HG02623 (cell line): ENCODE data around the gene CCDC47.
"Not testable (repeated sequence)": the region's sequence is repeated elsewhere in the genome, so short reads cannot be mapped to it uniquely, and the experiment has no call there.

Experiments
- ATAC-seq: cut with Tn5 transposase; IDR thresholded peaks from one replicate; pipeline ENCODE4 v1.9.1; 2021; ENCODE audit warnings: moderate library complexity; ENCODE audit not compliant: unreplicated experiment

CCDC47 gene, protein sequence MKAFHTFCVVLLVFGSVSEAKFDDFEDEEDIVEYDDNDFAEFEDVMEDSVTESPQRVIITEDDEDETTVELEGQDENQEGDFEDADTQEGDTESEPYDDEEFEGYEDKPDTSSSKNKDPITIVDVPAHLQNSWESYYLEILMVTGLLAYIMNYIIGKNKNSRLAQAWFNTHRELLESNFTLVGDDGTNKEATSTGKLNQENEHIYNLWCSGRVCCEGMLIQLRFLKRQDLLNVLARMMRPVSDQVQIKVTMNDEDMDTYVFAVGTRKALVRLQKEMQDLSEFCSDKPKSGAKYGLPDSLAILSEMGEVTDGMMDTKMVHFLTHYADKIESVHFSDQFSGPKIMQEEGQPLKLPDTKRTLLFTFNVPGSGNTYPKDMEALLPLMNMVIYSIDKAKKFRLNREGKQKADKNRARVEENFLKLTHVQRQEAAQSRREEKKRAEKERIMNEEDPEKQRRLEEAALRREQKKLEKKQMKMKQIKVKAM

DNA sequence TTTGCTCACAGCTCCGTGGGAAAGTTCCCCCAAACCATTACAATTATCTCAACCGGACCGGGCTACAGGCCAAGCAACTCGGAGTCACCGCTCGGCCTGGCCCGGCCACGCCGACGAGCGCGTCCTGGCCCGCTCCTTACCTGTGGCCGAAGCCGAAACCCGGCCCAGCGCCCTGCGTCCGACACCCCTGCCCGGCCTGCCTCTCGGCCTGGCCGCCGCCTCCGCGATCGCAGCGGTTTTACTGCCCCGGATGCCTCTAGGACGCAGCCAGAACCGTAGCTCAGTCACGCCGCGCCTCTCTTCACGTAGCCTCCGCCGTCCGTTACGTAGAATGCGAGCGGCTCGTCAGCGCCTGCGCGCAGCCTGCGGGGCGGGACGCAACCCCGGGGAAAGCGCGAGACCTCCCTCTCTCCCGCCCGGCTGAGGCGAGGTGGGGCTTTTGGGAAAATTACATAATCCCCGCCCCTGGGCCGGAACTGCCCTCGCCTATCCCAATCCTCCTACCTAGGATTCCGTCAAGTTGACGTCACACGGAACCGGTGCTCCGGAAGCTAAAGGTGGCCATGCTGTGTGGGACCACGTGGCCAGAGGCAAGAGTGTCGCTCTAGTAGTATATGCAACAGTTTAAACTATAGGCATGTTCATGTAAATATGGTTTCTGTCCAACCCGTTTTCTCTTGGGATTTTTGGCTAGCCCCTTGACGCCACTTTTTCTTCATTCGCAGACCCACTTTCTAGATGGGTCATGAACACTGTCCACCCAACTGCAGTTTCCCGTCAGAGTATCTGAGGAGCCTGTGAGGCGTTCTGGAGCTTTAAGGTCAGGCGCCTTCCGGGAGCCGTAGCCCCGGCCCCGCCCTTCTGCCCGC lies at the start of gene CCDC47:
TSS of gene CCDC47 (minus strand) at position 326 of the 869 bp plus-strand sequence. CDS start 7,422 bp downstream, outside the sequence.
- peak; percentile 76 for ATAC-seq

DNA sequence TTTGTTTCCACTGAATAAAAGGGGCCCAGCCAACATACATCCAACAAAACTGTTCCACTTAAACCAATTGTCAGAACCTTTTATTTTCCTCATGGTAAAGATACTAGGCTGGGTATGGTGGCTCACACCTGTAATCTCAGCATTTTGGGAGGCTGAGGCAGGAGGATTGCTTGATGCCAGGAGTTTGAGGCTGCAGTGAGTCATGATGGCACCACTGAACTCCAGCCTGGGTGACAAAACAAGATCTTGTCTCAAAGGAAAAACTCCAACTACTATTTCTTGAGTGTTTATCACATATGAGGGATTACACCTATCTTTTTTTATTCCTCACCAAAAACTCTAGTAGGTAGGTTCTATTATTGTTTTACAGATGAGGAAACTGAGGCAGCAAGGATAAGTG lies 49.1 kb upstream of the CCDC47 start:
- no peak for ATAC-seq

DNA sequence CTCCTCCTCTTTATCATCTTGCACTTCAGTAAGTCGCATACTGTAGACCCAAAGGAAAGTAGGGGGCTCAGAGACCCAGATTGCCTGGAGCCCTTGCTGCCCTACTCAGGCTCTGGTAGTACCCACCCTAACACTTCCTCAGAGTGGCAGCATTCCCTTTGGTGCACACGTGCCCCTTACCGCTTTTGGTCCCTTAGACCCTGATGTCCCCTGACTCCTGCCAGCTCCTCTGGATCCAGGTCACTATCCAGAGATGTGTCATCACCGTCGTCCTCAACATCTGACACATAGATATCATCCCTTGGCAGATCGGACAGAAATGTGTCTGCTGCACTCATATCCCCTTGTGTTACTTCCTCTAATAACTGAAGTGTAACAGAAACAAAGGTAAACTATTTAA lies 48.4 kb upstream of the CCDC47 start:
- ATAC-seq = no peak

DNA sequence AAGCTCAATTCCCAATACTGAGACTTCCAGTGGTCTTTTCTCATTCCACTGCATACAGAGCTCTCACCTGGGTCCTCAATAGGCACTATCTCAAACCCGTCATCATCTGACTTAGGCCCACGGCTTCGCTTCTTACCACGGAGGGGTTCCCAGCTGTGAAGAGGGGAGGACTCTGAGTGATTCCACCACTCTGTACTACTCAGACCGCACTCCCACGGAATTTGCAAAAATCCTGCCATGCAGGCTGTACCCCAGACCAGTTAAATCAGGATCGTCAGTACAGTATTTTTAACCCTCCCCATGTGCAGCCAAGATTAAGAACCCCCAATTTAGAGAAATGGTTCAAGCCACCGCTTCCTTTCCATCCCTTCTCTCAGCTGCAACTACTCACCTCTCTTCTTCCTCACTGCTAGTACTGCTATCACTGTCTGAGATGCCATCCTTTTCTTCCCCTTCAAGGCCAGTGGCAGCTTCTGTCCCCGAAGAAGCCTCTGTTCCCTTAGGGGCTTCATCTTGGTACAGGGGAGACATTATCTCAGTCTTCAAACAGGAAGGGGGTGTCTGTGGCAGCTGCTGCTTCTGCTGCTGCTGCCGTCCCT lies 47.7 kb upstream of the CCDC47 start:
- no peak for ATAC-seq

DNA sequence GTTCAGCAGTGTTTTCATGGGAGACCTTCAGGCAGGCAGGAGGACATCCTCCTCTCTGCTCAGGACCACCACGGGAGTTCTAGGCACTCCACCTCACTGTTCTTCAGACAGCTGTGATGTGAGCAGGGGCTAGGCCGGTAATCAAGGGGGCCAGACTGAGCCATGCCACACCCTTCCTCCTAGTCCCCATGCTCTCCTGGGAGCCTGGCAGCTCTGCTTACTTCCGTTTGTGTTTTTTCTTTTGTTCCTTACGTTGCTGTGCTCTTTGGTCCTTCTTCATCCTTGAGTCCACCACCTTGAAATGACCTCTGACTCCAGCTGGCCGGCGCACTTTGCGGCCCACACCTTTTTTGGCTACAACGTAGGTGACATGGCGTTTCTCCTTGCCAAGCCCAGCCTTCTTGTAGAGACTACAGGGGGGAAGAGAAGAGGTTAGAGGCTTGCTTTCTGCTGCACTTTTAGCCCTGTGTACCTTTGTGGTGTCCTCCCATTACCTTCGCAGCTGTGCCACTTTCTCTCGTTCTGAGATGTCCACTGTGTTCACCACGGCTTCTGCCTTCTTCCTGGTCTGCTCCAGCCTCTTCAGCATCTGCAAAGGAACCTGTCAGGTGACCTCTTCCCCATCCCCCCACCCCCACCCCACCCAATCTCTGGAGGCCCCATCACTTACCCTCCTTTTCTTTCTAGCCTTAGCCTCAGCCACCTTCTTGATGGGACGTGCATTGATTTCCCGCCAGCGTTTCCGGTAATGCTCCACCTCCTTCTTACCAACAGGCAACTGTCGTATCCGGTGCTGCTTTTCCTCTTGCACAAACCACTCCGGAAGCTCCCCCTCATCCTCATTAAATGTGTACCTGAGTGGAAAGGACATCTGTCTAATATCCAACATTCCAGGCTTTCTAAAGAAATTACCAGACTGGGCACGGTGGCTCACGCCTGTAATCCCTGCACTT lies 46.5 kb upstream of the CCDC47 start:
- no peak for ATAC-seq

DNA sequence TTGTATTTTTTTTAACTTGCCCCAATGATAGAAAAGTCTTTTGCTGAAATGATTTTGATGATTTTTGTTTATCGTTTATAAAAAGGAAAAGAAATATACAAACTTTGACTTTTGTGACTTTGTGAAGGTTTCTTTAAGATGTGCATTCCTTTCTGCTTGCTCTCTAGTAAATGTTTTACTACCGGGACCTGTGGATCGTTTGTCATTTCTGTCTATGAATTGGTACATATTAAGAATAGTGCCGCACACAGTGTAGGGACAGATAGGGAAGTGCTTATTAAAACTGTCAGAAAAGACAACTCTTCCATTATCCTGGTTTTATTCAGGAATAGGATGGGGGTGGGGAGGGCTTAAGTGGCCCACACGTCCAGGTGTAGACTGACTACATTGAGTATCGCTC lies 45.7 kb upstream of the CCDC47 start:
- ATAC-seq = no peak

DNA sequence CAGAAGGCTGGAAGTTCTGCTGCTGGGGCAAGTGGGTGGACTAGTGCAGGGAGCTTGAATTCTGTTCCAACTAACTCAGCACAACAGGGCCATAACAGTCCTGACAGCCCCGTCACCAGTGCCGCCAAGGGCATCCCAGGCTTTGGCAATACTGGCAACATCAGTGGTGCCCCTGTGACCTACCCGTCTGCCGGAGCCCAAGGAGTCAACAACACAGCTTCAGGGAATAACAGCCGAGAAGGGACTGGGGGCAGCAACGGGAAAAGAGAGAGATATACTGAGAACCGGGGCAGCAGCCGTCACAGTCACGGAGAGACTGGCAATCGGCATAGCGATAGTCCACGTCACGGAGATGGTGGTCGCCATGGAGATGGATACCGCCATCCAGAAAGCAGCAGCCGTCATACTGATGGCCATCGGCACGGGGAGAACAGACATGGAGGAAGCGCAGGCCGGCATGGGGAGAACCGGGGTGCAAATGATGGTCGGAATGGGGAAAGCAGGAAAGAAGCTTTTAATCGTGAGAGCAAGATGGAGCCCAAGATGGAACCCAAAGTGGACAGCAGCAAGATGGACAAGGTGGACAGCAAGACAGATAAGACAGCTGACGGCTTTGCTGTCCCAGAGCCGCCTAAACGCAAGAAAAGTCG lies 44.5 kb upstream of the CCDC47 start:
- ATAC-seq = no peak

DNA sequence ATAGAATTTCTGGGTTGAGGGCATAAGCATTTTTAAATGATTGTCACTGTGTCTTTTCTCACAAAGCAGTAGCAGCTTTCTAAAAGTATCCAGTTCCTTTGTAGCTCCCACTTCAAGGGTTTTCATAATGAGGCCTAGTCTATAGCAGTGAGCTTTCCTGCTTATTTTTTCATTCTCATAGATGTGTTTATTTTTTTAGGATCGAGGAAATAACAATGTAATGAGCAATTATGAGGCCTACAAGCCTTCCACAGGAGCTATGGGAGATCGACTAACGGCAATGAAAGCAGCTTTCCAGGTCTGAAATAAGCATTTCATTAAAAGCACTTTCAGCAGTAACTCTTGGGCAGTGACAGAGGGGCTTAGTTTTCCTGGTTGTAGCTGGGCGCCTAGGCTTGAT lies 43.3 kb upstream of the CCDC47 start:
- no peak for ATAC-seq

DNA sequence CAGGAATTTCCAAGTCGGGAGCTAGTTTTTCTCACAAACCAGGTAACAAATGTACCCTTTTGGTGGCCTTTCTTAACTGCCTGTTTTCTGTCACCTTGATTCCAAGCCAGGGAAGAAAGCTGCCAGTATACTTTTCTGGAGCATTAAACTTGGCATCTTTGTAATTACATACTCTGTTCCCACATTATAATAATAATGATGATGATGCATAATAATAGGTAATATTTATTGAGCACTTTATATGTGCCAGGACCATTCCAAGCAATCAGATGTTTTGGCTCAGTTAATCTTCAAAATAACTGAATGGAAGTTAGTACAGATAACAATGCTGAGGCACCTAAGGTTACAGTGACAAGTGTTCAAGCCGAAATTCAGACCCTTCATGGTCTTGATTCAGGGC lies 42.7 kb upstream of the CCDC47 start:
- ATAC-seq = no peak

DNA sequence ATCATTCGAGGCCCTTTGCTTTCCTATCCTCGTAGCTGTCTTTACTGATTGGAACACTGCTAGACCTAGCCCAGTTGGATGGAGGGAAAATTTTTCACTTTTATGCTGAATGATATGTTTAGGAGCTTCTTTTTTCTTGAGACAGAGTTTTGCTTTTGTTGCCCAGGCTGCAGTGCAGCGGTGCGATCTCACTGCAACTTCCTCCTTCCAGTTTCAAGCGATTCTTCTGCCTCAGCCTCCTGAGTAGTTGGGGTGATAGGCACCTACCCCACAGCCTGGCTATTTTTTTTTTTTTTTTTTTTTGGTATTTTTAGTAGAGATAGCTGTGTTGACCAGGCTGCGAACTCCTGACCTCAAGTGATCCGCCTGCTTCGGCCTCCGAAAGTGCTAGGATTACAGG lies 36.6 kb upstream of the CCDC47 start:
- ATAC-seq = no peak

DNA sequence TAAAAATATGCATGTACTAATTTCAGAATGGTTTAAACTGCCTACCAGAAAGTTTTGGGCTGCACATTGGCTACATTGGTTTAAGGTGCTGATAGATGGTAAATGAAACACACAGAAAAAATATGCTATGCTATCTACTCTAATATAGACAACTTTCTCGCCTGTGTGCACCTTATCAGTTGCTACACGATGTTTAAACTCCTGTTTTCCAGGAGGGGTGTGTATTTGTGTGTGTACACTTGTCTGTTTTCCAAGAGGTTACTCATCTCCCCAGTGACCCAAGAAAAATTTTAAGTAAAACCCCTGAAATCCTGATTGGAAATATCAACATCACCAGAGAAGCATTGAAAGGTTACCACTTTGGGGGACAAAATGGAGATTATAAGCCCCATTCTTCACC lies 32.2 kb upstream of the CCDC47 start:
- no peak for ATAC-seq

DNA sequence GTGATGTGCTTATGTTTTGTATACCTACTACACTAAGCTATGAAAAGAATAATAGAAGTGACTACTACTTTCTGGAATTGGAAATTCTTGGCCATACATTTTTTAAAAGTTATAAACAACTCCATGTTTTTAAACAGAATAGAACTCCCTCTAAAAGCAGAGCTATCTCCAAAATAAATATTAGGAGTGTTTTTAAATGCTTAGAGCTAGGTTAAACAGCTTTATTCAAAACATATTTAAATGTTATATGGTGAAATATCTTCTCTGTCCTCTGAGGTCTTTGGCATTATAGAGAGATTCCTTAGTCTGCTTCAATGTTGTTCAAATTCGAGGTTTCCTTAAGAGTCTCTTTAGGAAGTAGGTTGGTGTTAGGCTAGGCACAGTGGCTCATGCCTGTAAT lies 30.9 kb upstream of the CCDC47 start:
- no peak for ATAC-seq

DNA sequence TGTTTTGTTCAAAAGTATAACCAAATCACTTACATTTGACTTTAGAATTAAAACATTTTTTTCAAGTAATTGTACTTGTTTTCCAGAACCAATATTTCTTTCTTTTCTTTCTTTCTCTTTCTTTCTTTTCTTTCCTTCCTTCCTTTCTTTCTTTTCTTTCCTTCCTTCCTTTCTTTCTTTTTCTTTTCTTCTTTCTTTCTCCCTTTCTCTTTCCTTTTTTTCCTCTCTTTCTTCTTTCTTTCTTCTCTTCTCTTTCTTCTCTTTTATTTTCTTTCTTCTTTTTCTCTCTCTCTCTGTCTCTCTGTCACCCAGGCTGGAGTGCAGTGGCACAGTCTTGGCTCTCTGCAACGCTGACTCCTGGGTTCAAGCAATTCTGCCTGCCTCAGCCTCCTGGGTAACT lies 27.4 kb upstream of the CCDC47 start:
- ATAC-seq = no peak

DNA sequence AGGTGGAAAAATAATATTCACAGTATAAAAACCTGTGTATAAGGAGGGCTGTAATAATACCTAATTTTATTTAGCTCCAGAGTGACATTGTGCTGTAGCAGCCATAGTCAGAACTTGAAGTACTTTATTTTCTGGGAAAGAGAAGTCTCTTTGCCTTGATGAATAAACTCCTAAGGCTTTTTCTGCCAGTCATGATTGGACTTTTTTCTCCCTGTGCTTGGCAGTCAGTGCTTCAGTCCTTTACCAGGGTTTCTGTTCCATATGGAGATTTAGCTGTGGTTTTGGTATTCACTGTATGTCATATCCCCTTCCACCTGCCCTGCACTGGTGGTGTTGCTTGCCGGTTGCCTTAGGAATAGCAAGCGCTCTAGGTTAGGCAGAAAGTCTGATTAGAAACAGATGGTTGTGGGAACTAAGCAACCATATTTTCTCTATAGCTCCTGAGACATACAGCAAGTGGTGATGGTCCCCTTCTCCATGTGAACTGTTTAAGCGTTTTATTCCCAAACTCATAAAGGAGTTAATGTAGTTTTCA lies 25.2 kb upstream of the CCDC47 start:
- ATAC-seq = no peak

DNA sequence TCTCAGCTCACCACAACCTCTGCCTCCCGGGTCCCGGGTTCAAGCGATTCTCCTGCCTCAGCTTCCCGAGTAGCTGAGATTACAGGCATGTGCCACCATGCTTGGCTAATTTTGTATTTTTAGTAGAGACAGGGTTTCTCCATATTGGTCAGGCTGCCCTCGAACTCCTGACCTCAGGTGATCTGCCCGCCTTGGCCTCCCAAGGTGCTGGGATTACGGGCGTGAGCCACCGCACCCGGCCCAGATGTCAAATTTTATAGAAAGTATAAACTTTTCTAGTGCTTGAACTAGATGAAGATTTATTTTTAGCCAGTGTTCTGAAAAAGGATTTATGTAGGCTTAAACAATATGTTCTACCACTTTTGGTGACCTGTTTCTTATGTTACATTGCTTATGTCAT lies 23.0 kb upstream of the CCDC47 start:
- not testable (repeated sequence) for ATAC-seq

DNA sequence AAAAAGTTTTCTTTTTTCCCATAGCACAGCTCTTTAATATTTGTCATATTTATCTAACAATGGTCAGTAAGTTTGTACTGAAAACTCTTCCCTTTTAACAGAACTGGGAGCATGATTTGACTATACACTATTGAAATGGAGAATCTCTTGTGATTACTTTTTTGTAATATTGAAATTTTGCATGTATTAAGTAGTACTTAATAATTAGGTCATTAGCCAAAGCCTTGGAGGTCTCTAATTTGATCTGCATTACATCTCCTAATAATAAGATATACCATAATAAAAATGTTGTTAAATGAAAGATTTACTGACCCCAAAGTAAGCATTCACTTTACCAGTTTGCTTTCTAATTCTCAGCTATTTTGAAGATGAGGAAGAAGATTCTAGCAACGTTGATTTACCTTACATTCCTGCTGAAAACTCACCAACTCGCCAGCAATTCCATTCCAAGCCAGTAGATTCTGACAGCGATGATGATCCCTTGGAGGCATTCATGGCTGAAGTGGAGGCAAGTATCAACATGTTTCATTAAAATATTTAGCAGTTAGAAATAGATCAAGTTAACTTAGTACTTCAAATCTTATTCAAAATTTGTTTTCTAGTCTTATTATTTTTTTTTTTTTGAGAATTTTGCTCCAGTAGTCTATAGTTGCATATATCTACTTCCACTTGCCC lies 18.8 kb upstream of the CCDC47 start:
- ATAC-seq = no peak

DNA sequence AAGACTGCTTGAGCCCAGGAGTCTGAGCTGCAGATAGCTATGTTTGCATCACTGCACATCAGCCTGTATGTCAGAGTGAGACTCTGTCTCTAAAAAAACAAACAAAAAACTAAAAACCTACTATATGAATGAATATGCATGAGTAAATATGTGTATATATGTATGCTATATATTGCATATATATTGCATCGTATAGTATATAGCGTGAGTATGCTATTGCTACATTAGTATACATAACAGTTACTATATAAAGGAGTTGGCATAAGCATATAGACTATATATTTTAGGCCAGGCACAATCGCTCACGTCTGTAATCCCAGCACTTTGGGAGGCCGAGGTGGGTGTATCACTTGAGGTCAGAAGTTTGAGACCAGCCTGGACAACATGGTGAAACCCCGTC lies 16.7 kb upstream of the CCDC47 start:
- ATAC-seq = no peak

DNA sequence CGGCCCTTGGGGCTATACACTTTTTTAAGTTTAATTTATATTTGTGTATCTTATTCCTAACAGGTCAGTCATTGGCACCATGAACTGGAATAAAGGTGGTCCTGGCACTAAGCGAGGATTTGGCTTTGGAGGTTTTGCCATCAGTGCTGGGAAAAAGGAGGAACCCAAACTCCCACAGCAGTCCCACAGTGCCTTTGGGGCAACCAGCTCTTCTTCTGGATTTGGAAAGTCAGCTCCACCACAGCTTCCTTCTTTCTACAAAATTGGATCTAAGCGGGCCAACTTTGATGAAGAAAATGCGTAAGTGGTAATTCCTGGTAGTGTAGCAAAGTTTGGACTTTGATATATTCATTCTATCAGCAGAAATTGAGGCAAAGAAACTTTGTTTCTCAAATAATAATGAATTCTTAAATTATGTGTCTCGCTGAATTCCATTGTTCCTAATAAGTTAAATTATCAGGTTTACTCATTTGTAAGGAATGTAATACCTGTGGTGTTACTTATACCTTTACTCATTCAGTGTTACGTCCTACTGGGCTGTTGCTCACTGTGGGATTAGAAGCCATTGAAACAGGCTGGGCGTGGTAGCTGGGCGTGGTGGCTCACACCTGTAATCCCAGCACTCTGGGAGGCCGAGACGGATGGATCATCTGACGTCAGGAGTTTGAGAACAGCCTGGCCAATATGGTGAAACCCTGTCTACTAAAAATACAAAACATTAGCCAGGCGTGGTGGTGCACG lies 13.7 kb upstream of the CCDC47 start:
- ATAC-seq = no peak
